GM19043 (cell line): ENCODE measurements around the gene TFAP2B.

Experiments used
- ATAC-seq: cut with Tn5 transposase; IDR thresholded peaks from one replicate; pipeline ENCODE4 v1.9.1; 2021; ENCODE audit warnings: low read depth; ENCODE audit not compliant: unreplicated experiment

The TFAP2B gene

GRCh38 chr6:50818673-50819072, at the start of gene TFAP2B:
TSS of gene TFAP2B (plus strand) at chr6:50818871. CDS start at chr6:50818892, 21 bp downstream.
- ATAC-seq = no peak

GRCh38 chr6:50778696-50779095, 40.0 kb upstream of the TFAP2B start:
- ATAC-seq = no peak

GRCh38 chr6:50780382-50780781, 38.3 kb upstream of the TFAP2B start:
- ATAC-seq = no peak

GRCh38 chr6:50785921-50786320, 32.8 kb upstream of the TFAP2B start:
- ATAC-seq = no peak

- peak; percentile 71 for ATAC-seq
These were observed 26.7 kb upstream of the TFAP2B start for GRCh38 chr6:50791900-50792508.

GRCh38 chr6:50792771-50793170, 25.9 kb upstream of the TFAP2B start:
- ATAC-seq = no peak

- no peak for ATAC-seq
These were observed 23.1 kb upstream of the TFAP2B start for GRCh38 chr6:50795574-50795973.

- ATAC-seq = no peak
These were observed 14.4 kb upstream of the TFAP2B start for GRCh38 chr6:50804283-50804682.

- no peak for ATAC-seq
These were observed 11.6 kb upstream of the TFAP2B start for GRCh38 chr6:50807035-50807434.

GRCh38 chr6:50815436-50816114, 3.1 kb upstream of the TFAP2B start:
- ATAC-seq = peak; percentile 48

- peak; percentile 64 for ATAC-seq
These were observed 2.5 kb upstream of the TFAP2B start for GRCh38 chr6:50816115-50816675.

- no peak for ATAC-seq
These were observed 1.6 kb upstream of the TFAP2B start for GRCh38 chr6:50816947-50817645.

GRCh38 chr6:50817646-50817950, 1.1 kb upstream of the TFAP2B start:
- no peak for ATAC-seq

- ATAC-seq = no peak
These were observed 651 bp upstream of the TFAP2B start for GRCh38 chr6:50818020-50818419.

- no peak for ATAC-seq
These were observed 814 bp downstream of the TFAP2B start for GRCh38 chr6:50819466-50819903.

- no peak for ATAC-seq
These were observed 1.5 kb downstream of the TFAP2B start for GRCh38 chr6:50819904-50820868.

- no peak for ATAC-seq
These were observed 2.2 kb downstream of the TFAP2B start for GRCh38 chr6:50820869-50821264.

GRCh38 chr6:50821441-50822077, 2.9 kb downstream of the TFAP2B start:
- ATAC-seq = no peak

GRCh38 chr6:50822078-50822476, 3.4 kb downstream of the TFAP2B start:
- no peak for ATAC-seq
